Measurements from ENCODE around the gene CREBL2.
"Not testable (repeated sequence)": the region's sequence is repeated elsewhere in the genome, so short reads cannot be mapped to it uniquely, and the experiment has no call there.

CREBL2 gene

GRCh38 chr12:12614342-12614741 lies 2.7 kb downstream of the CREBL2 start:
- DNase-seq (ENCODE audit: low read depth), result no peak
- H3K4me3 ChIP-seq (ENCODE audit: low read length), result no peak overlapping the region
- TF ChIP-seq CTCF (conservative IDR thresholded peaks at IDR 0.05; ENCODE audit: low read length), result no peak

- no peak for DNase-seq (ENCODE audit: low read depth)
- TF ChIP-seq CTCF (conservative IDR thresholded peaks at IDR 0.05; ENCODE audit: low read length), result no peak
- H3K4me3 ChIP-seq (ENCODE audit: low read length), result no peak overlapping the region
Measured at GRCh38 chr12:12616512-12617310, 5.0 kb downstream of the CREBL2 start.

GRCh38 chr12:12618064-12618463 lies 6.4 kb downstream of the CREBL2 start:
- DNase-seq (ENCODE audit: low read depth); H3K4me3 ChIP-seq (ENCODE audit: low read length): not testable (repeated sequence)

- no peak for TF ChIP-seq CTCF (conservative IDR thresholded peaks at IDR 0.05; ENCODE audit: low read length)
- H3K4me3 ChIP-seq (ENCODE audit: low read length), result no peak overlapping the region
- no peak for DNase-seq (ENCODE audit: low read depth)
Measured at GRCh38 chr12:12620730-12621315, 9.1 kb downstream of the CREBL2 start.

GRCh38 chr12:12622418-12622817 lies 10.7 kb downstream of the CREBL2 start:
- H3K4me3 ChIP-seq (ENCODE audit: low read length), result no peak overlapping the region
- DNase-seq (ENCODE audit: low read depth), result no peak
- no peak for TF ChIP-seq CTCF (conservative IDR thresholded peaks at IDR 0.05; ENCODE audit: low read length)

- DNase-seq (ENCODE audit: low read depth), result no peak
- no peak for TF ChIP-seq CTCF (conservative IDR thresholded peaks at IDR 0.05; ENCODE audit: low read length)
- no peak overlapping the region for H3K4me3 ChIP-seq (ENCODE audit: low read length)
Measured at GRCh38 chr12:12624498-12624992, 12.9 kb downstream of the CREBL2 start.

GRCh38 chr12:12626471-12626870 lies 14.8 kb downstream of the CREBL2 start:
- no peak for TF ChIP-seq CTCF (conservative IDR thresholded peaks at IDR 0.05; ENCODE audit: low read length)
- no peak overlapping the region for H3K4me3 ChIP-seq (ENCODE audit: low read length)
- DNase-seq (ENCODE audit: low read depth), result no peak

Measured in AG10803 (cell line).